Neural progenitor cell (in vitro differentiated cells): ENCODE measurements around the gene GLCE. TPM values are rescaled to one million over a fixed set of nuclear protein-coding genes. Genes with fewer than 3 reads are reported as not detected.

Source experiments
- DNase-seq: peaks from one replicate; pipeline ENCODE4 v3.0.0-alpha.2; 2016; ENCODE audit warnings: low spot score
- H2AFZ ChIP-seq: fragments of 200-600 bp; sonication (generic); replicated peaks from 2 replicates; pipeline ENCODE4 v1.6.1; 2016; ENCODE audit warnings: antibody characterized with exemption
- H3F3A ChIP-seq: fragments of 200-600 bp; sonication (generic); 2 replicates; pipeline ENCODE4 v1.6.1; 2016; ENCODE audit warnings: antibody characterized with exemption, low read depth
- H3K27ac ChIP-seq: fragments of 200-600 bp; sonication (generic); 2 replicates; pipeline ENCODE4 v1.5.1; 2016; ENCODE audit warnings: mild to moderate bottlenecking
- H3K27me3 ChIP-seq: fragments of 200-600 bp; sonication (generic); 2 replicates; pipeline ENCODE4 v1.6.1; 2016; ENCODE audit warnings: mild to moderate bottlenecking, moderate library complexity
- H3K36me3 ChIP-seq: fragments of 200-600 bp; sonication (generic); 2 replicates; pipeline ENCODE4 v1.5.1; 2016
- H3K4me1 ChIP-seq: fragments of 200-600 bp; sonication (generic); 2 replicates; pipeline ENCODE4 v1.6.1; 2016; ENCODE audit warnings: mixed run types
- H3K4me2 ChIP-seq: fragments of 200-600 bp; sonication (generic); 2 replicates; pipeline ENCODE4 v1.6.1; 2016
- H3K4me3 ChIP-seq: fragments of 200-600 bp; sonication (generic); 2 replicates; pipeline ENCODE4 v1.5.1; 2016
- H3K79me2 ChIP-seq: fragments of 200-600 bp; sonication (generic); 2 replicates; pipeline ENCODE4 v1.6.1; 2016; ENCODE audit warnings: low read depth
- H3K9ac ChIP-seq: fragments of 200-600 bp; sonication (generic); 2 replicates; pipeline ENCODE4 v1.6.1; 2016
- H3K9me3 ChIP-seq: fragments of 200-600 bp; sonication (generic); 2 replicates; pipeline ENCODE4 v1.5.1; 2016; ENCODE audit warnings: low read depth
- H4K20me1 ChIP-seq: fragments of 200-600 bp; sonication (generic); 2 replicates; pipeline ENCODE4 v1.6.1; 2016; ENCODE audit warnings: low read depth
- H3K27ac Mint-ChIP-seq: 3 replicates; pipeline ENCODE4 v1.8.0; 2021; ENCODE audit warnings: mixed read lengths
- H3K27me3 Mint-ChIP-seq: 2 replicates; pipeline ENCODE4 v1.8.0; 2022; ENCODE audit warnings: low read depth, mild to moderate bottlenecking, inconsistent platforms, moderate library complexity, mixed read lengths; ENCODE audit not compliant: insufficient read depth
- H3K36me3 Mint-ChIP-seq: 3 replicates; pipeline ENCODE4 v1.8.0; 2021; ENCODE audit warnings: mixed read lengths
- H3K4me1 Mint-ChIP-seq: 3 replicates; pipeline ENCODE4 v1.8.0; 2021; ENCODE audit warnings: mixed read lengths
- H3K4me3 Mint-ChIP-seq: 3 replicates; pipeline ENCODE4 v1.8.0; 2021; ENCODE audit warnings: mild to moderate bottlenecking, moderate library complexity, mixed read lengths
- H3K9me3 Mint-ChIP-seq: 3 replicates; pipeline ENCODE4 v1.8.0; 2020; ENCODE audit warnings: mixed read lengths
- CTCF ChIP-seq: fragments of 200-600 bp; sonication (generic); IDR thresholded peaks from 2 replicates; pipeline ENCODE4 v1.5.1; 2017; ENCODE audit warnings: antibody characterized with exemption, mild to moderate bottlenecking
- EZH2 ChIP-seq: fragments of 200-600 bp; sonication (generic); IDR thresholded peaks from 2 replicates; pipeline ENCODE4 v1.6.1; 2017; ENCODE audit warnings: antibody characterized with exemption, mild to moderate bottlenecking, moderate library complexity
- EZH2phosphoT487 ChIP-seq: fragments of 200-600 bp; sonication (generic); IDR thresholded peaks from 2 replicates; pipeline ENCODE4 v1.6.1; 2017; ENCODE audit warnings: antibody characterized with exemption
- total RNA-seq: library from RNA; depleted of rRNA; stranded (reverse); fragments of >200 nt; gene quantifications from 2 replicates; pipeline ENCODE4 v1.2.3, GENCODE V29; 2015; ENCODE audit warnings: low replicate concordance

The GLCE gene
- total RNA-seq, 1 donor from 2014 or later: 22.7 TPM

- peaks cover 33% of the 10 kb centered on the region for H3K27me3 ChIP-seq
- H3K9me3 ChIP-seq: no peaks in the 10 kb centered on the region
- H2AFZ ChIP-seq: no peak overlapping the region
- Mint-ChIP-seq H3K27me3 (peaks cover 16% of the 10 kb centered on the region), H3K36me3 (no peaks in the 10 kb centered on the region), H3K4me1 (peaks cover 18% of the 10 kb centered on the region), H3K4me3 (no peak overlapping the region), H3K27ac (no peak overlapping the region), H3K9me3 (no peaks in the 10 kb centered on the region)
- no peak overlapping the region for H3K4me3 ChIP-seq
- no peaks in the 10 kb centered on the region for H3K4me1 ChIP-seq
- no peaks in the 10 kb centered on the region for H4K20me1 ChIP-seq
- no peaks in the 10 kb centered on the region for H3F3A ChIP-seq
- TF ChIP-seq CTCF: no peak
- TF ChIP-seq EZH2: no peak
- no peak for TF ChIP-seq EZH2phosphoT487
- no peak for DNase-seq
- H3K79me2 ChIP-seq: no peaks in the 10 kb centered on the region
- H3K9ac ChIP-seq: no peak overlapping the region
- no peaks in the 10 kb centered on the region for H3K36me3 ChIP-seq
- no peak overlapping the region for H3K4me2 ChIP-seq
- no peak overlapping the region for H3K27ac ChIP-seq
Observed at GRCh38 chr15:69292826-69293420, 132.5 kb downstream of the GLCE start.

- Histone ChIP-seq H3K4me3 (no peak overlapping the region), H3K9ac (no peak overlapping the region), H3K9me3 (no peaks in the 10 kb centered on the region), H3K36me3 (no peaks in the 10 kb centered on the region), H3F3A (no peaks in the 10 kb centered on the region), H3K27ac (no peak overlapping the region), H3K79me2 (no peaks in the 10 kb centered on the region), H2AFZ (no peak overlapping the region), H3K4me1 (no peaks in the 10 kb centered on the region), H3K27me3 (peaks cover 44% of the 10 kb centered on the region), H4K20me1 (no peaks in the 10 kb centered on the region), H3K4me2 (no peak overlapping the region)
- Mint-ChIP-seq H3K27me3 (peaks cover 14% of the 10 kb centered on the region), H3K4me1 (peaks cover 18% of the 10 kb centered on the region), H3K36me3 (no peaks in the 10 kb centered on the region), H3K27ac (no peak overlapping the region), H3K9me3 (no peaks in the 10 kb centered on the region), H3K4me3 (no peak overlapping the region)
- TF ChIP-seq EZH2 (no peak), CTCF (no peak), EZH2phosphoT487 (no peak)
- no peak for DNase-seq
Observed at GRCh38 chr15:69293741-69294615, 133.5 kb downstream of the GLCE start.

DNA sequence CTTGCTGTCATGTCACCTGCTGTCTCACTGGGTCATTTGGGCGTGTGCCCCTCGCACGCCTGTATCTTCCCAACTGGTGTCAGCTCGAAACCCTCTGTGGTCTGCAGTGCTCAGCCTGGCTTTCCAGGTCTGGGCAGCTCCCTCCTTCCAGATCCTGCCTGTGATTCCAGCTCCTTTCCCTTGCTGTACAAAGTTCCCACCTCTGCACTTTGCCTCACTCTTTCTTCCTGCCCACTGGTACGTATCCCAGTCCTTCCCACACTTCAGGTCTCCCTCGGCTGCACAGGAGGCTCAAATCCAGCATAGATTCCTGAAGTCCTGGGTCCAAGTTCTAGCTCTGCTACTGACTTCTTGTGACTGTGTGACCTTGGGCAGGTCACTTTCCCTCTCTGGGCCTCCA, 136.2 kb downstream of the GLCE start:
- H3K4me3 Mint-ChIP-seq: no peak overlapping the region
- no peaks in the 10 kb centered on the region for H3K79me2 ChIP-seq
- H3K4me1 Mint-ChIP-seq: peaks cover 15% of the 10 kb centered on the region
- H3F3A ChIP-seq: peaks cover 4% of the 10 kb centered on the region
- peaks cover 67% of the 10 kb centered on the region for H3K27me3 ChIP-seq
- no peaks in the 10 kb centered on the region for H4K20me1 ChIP-seq
- peaks cover 12% of the 10 kb centered on the region for H3K4me1 ChIP-seq
- H3K27ac Mint-ChIP-seq: no peak overlapping the region
- no peaks in the 10 kb centered on the region for H3K36me3 Mint-ChIP-seq
- no peak overlapping the region for H3K4me3 ChIP-seq
- H2AFZ ChIP-seq: no peak overlapping the region
- H3K9me3 Mint-ChIP-seq: no peaks in the 10 kb centered on the region
- TF ChIP-seq EZH2 (no peak), EZH2phosphoT487 (no peak), CTCF (no peak)
- H3K27ac ChIP-seq: no peak overlapping the region
- no peaks in the 10 kb centered on the region for H3K9me3 ChIP-seq
- no peak overlapping the region for H3K4me2 ChIP-seq
- H3K27me3 Mint-ChIP-seq: peaks cover 32% of the 10 kb centered on the region
- DNase-seq: no peak
- no peaks in the 10 kb centered on the region for H3K36me3 ChIP-seq
- H3K9ac ChIP-seq: no peak overlapping the region
